HG03469 (cell line): ENCODE data around the gene KLHL35.

Source experiments
- ATAC-seq: cut with Tn5 transposase; IDR thresholded peaks from one replicate; pipeline ENCODE4 v1.9.1; 2021; ENCODE audit warnings: mild to moderate bottlenecking, moderate library complexity, moderate number of reproducible peaks; ENCODE audit not compliant: unreplicated experiment

KLHL35 gene

GRCh38 chr11:75432911-75433321, at the start of gene KLHL35:
Gene KLHL35, minus strand, starts transcription at chr11:75433203. Its CDS starts 2,574 bp downstream, at chr11:75430629.
- ATAC-seq, result no peak

GRCh38 chr11:75481922-75482606, 49.1 kb upstream of the KLHL35 start:
- no peak for ATAC-seq

GRCh38 chr11:75481223-75481921, 48.4 kb upstream of the KLHL35 start:
- ATAC-seq, result no peak

- no peak for ATAC-seq
These were observed 47.5 kb upstream of the KLHL35 start for GRCh38 chr11:75480185-75481175.

- no peak for ATAC-seq
These were observed 46.7 kb upstream of the KLHL35 start for GRCh38 chr11:75479597-75480145.

GRCh38 chr11:75478783-75479596, 46.0 kb upstream of the KLHL35 start:
- no peak for ATAC-seq

GRCh38 chr11:75477614-75477935, 44.6 kb upstream of the KLHL35 start:
- ATAC-seq, result no peak

- ATAC-seq, result no peak
These were observed 44.0 kb upstream of the KLHL35 start for GRCh38 chr11:75476739-75477613.

GRCh38 chr11:75475767-75476650, 43.0 kb upstream of the KLHL35 start:
- ATAC-seq, result no peak

GRCh38 chr11:75474878-75475766, 42.1 kb upstream of the KLHL35 start:
- no peak for ATAC-seq

- ATAC-seq, result no peak
These were observed 41.2 kb upstream of the KLHL35 start for GRCh38 chr11:75474240-75474639.

- ATAC-seq, result no peak
These were observed 40.7 kb upstream of the KLHL35 start for GRCh38 chr11:75473684-75474083.

- no peak for ATAC-seq
These were observed 39.2 kb upstream of the KLHL35 start for GRCh38 chr11:75472081-75472732.

- ATAC-seq, result no peak
These were observed 38.4 kb upstream of the KLHL35 start for GRCh38 chr11:75471176-75471973.

GRCh38 chr11:75470476-75471080, 37.6 kb upstream of the KLHL35 start:
- ATAC-seq, result no peak
